Fibroblast of pulmonary artery (primary cell): Measurements from ENCODE around the gene PAEP.

Experiments used
- DNase-seq: peaks from one replicate; pipeline ENCODE4 v3.0.0-alpha.2; 2010; ENCODE audit warnings: low read depth
- H3K4me3 ChIP-seq: replicated peaks from 2 replicates; pipeline ENCODE4 v1.5.1; 2011; ENCODE audit warnings: low read depth, mild to moderate bottlenecking, control low read depth, low read length, moderate library complexity
- CTCF ChIP-seq: IDR thresholded peaks from 2 replicates; pipeline ENCODE4 v1.5.1; 2011; ENCODE audit warnings: mild to moderate bottlenecking, control low read depth, low read length, inconsistent platforms; ENCODE audit errors: missing control alignments

Gene PAEP

GRCh38 chr9:135559606-135560005 lies 1.9 kb upstream of the PAEP start:
- no peak overlapping the region for H3K4me3 ChIP-seq
- DNase-seq = peak; percentile 50
- no peak for TF ChIP-seq CTCF

GRCh38 chr9:135562235-135562745 lies 734 bp downstream of the PAEP start:
- DNase-seq = no peak
- no peak for TF ChIP-seq CTCF
- no peak overlapping the region for H3K4me3 ChIP-seq

- H3K4me3 ChIP-seq = no peak overlapping the region
- no peak for TF ChIP-seq CTCF
- no peak for DNase-seq
Observed at GRCh38 chr9:135563039-135563476, 1.5 kb downstream of the PAEP start.

- H3K4me3 ChIP-seq = no peak overlapping the region
- TF ChIP-seq CTCF = no peak
- no peak for DNase-seq
Observed at GRCh38 chr9:135563858-135564257, 2.3 kb downstream of the PAEP start.

- no peak overlapping the region for H3K4me3 ChIP-seq
- DNase-seq = no peak
- TF ChIP-seq CTCF = no peak
Observed at GRCh38 chr9:135565141-135565628, 3.6 kb downstream of the PAEP start.

GRCh38 chr9:135565636-135566035 lies 4.1 kb downstream of the PAEP start:
- TF ChIP-seq CTCF = no peak
- no peak overlapping the region for H3K4me3 ChIP-seq
- no peak for DNase-seq

GRCh38 chr9:135566552-135566951 lies 5.0 kb downstream of the PAEP start:
- no peak for DNase-seq
- no peak overlapping the region for H3K4me3 ChIP-seq
- TF ChIP-seq CTCF = no peak
